Coronary artery (tissue), 2 donors: ENCODE measurements around the gene USB1.

ENCODE experiments used
- DNase-seq: peaks from one replicate; pipeline ENCODE4 v3.0.0-alpha.2; 2017; ENCODE audit warnings: low spot score
- H3K27ac ChIP-seq, 2 donors: fragments of 200-600 bp; sonication (generic); one replicate each; pipeline ENCODE4 v1.5.1; 2016 to 2019
- H3K4me3 ChIP-seq: fragments of 200-600 bp; sonication (generic); 2 replicates; pipeline ENCODE4 v1.5.1; 2016; ENCODE audit warnings: mild to moderate bottlenecking, moderate library complexity
- CTCF ChIP-seq: fragments of 200-600 bp; sonication (generic); IDR thresholded peaks from one replicate; pipeline ENCODE4 v1.5.1; 2019; ENCODE audit warnings: antibody characterized with exemption

Gene USB1

GRCh38 chr16:58062821-58063220, 61.6 kb downstream of the USB1 start:
- Histone ChIP-seq H3K4me3 (no peak overlapping the region), H3K27ac (no peak overlapping the region)
- no peak for DNase-seq
- no peak for TF ChIP-seq CTCF

DNA sequence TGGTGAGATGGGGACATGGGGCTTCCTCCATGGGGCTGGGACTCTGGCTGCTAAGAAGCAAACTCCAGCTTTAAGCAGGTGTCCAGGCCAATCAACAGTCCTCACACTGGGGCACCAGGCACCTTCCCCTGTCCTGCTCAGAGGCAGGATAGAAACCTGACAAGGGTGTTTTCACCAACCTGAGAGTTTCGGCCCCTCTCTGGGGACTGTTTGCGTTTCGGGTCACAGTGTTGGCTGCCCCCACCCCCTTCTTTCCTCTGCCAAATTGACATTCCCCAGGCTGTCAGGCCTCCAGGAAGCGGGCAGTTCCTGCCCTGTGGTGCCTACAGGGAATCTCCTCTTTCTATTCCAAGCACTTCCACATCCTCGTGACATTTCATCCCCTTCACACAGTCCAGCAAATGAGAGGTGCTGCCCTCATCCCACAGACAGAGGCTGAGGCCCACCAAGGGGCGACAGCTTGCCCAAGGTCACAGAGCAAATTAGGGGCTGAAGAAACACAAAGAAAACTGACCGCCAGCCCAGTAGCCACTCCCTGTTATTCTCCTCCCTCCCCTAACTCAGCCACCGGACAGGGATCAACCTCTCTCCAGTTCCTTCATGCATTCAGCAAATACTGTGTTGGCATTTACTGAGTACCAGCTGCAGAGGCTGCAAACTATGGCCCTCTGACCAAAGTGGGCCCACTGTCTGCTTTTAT, 62.3 kb downstream of the USB1 start:
- H3K27ac ChIP-seq = no peak overlapping the region
- DNase-seq = no peak
- no peak for TF ChIP-seq CTCF

GRCh38 chr16:58070585-58070984, 69.4 kb downstream of the USB1 start:
- Histone ChIP-seq H3K27ac (no peak overlapping the region), H3K4me3 (no peak overlapping the region)
- no peak for TF ChIP-seq CTCF
- no peak for DNase-seq

More for the DNA sequence above, 62.3 kb downstream of the USB1 start:
- no peak overlapping the region for H3K4me3 ChIP-seq
